CD8-positive, alpha-beta memory T cell (primary cell): ENCODE measurements around the gene XK. TPM values are rescaled to one million over a fixed set of nuclear protein-coding genes. Genes with fewer than 3 reads are reported as not detected.

ENCODE experiments used
- CTCF ChIA-PET: fragments of 350-600 bp; sonication (Branson Sonifier 250); formaldehyde crosslinking; loops from one replicate; lab custom pipeline; 2021; ENCODE audit warnings: antibody characterized with exemption; lab: Charles Lee
- POLR2A ChIA-PET: fragments of 350-600 bp; sonication (Branson Sonifier 250); formaldehyde crosslinking; loops from one replicate; lab custom pipeline; 2021; ENCODE audit warnings: antibody characterized with exemption; lab: Charles Lee
- DNase-seq, 5 donors: peaks; one replicate each; pipeline versions ENCODE4 v3.0.0 to v3.0.0-alpha.2; 2020 to 2022; ENCODE audit warnings: mixed read lengths in 1 of 5
- H3K27ac ChIP-seq: one replicate; pipeline ENCODE4 v1.7.0; 2013; ENCODE audit warnings: low read depth, mild to moderate bottlenecking, low read length, moderate library complexity
- H3K27me3 ChIP-seq: 2 replicates; pipeline ENCODE4 v1.7.0; 2013; ENCODE audit warnings: low read length, mild to moderate bottlenecking; ENCODE audit not compliant: insufficient read depth, poor library complexity, severe bottlenecking
- H3K36me3 ChIP-seq: 2 replicates; pipeline ENCODE4 v1.7.0; 2013; ENCODE audit warnings: mild to moderate bottlenecking, low read length, moderate library complexity; ENCODE audit not compliant: insufficient read depth
- H3K4me1 ChIP-seq: 2 replicates; pipeline ENCODE4 v1.7.0; 2013; ENCODE audit warnings: mild to moderate bottlenecking, low read length, moderate library complexity; ENCODE audit not compliant: insufficient read depth
- H3K4me3 ChIP-seq: 2 replicates; pipeline ENCODE4 v1.7.0; 2013; ENCODE audit warnings: mild to moderate bottlenecking, low read length
- H3K9me3 ChIP-seq: 2 replicates; pipeline ENCODE4 v1.7.0; 2013; ENCODE audit warnings: mild to moderate bottlenecking, low read length
- H3K27ac Mint-ChIP-seq, 8 donors: one replicate each; pipeline ENCODE4 v1.8.0; 2020 to 2021; ENCODE audit warnings: mixed read lengths in 8 of 8, mild to moderate bottlenecking in 6 of 8, inconsistent platforms in 3 of 8, moderate library complexity in 3 of 8
- H3K27me3 Mint-ChIP-seq, 2 donors: one replicate each; pipeline ENCODE4 v1.8.0; 2020 to 2021; ENCODE audit warnings: mixed read lengths in 2 of 2, mild to moderate bottlenecking in 1 of 2, moderate library complexity in 1 of 2
- H3K36me3 Mint-ChIP-seq, 3 donors: one replicate each; pipeline ENCODE4 v1.8.0; 2020 to 2021; ENCODE audit warnings: mixed read lengths in 3 of 3, inconsistent platforms in 1 of 3, mild to moderate bottlenecking in 1 of 3
- H3K4me1 Mint-ChIP-seq, 3 donors: one replicate each; pipeline ENCODE4 v1.8.0; 2020 to 2021; ENCODE audit warnings: mixed read lengths in 3 of 3, inconsistent platforms in 1 of 3, mild to moderate bottlenecking in 1 of 3
- H3K4me3 Mint-ChIP-seq, 7 donors: one replicate each; pipeline ENCODE4 v1.8.0; 2020 to 2021; ENCODE audit warnings: mixed read lengths in 7 of 7, mild to moderate bottlenecking in 6 of 7, moderate library complexity in 4 of 7, inconsistent platforms in 2 of 7
- H3K9me3 Mint-ChIP-seq, 5 donors: one replicate each; pipeline ENCODE4 v1.8.0; 2020 to 2022; ENCODE audit warnings: mixed read lengths in 5 of 5, mild to moderate bottlenecking in 3 of 5, moderate library complexity in 2 of 5, inconsistent platforms in 1 of 5
- polyA plus RNA-seq: library from polyadenylated mRNA; unstranded; fragments of 300-500 nt; fragmentation: Illumina TruSeq; gene quantifications from one replicate; pipeline ENCODE4 v1.2.3, GENCODE V29; 2021
- total RNA-seq, 2 experiments: library from RNA; stranded (reverse); gene quantifications; one replicate each; pipeline ENCODE4 v1.2.3, GENCODE V29; 2021

XK gene
- total and polyA plus RNA-seq, 3 experiments from 2014 or later = 0.22 to 0.27 TPM; not detected in 1

DNA sequence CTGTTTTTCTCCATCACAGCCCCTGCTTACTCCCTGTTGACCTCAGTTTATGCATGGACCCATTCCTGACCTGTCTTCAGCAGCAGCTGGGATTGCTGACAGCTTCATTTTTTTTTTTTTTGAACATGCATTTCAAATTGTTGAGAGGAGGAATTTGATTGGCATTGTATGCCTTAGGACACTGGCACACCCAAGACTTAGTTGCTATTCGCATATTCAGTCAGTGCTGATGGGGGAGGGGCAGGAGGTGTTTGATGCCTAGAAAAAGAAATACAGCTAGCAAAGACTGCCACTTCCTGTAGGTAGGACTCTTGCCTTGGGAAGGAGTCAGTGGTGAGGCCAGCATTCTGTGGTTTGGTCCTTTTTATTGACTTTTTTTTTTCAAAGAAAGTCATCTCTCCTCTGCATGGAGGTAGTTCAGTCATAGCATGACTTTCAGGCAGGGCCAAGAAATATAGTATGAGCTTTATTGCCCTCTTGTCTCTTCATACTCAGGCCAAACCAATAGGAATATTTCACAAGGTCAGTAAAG is 33.6 kb upstream of the XK start:
- Histone ChIP-seq H3K36me3 (no peaks in the 10 kb centered on the region), H3K27me3 (no peaks in the 10 kb centered on the region), H3K9me3 (no peaks in the 10 kb centered on the region), H3K27ac (peak overlapping the region; percentile 43), H3K4me1 (no peaks in the 10 kb centered on the region), H3K4me3 (no peak overlapping the region)
- Mint-ChIP-seq H3K4me1 (no peaks in the 10 kb centered on the region), H3K27me3 (peaks cover 0 to 2% of the 10 kb centered on the region in 2 donors), H3K36me3 (no peaks in the 10 kb centered on the region), H3K27ac (no peak overlapping the region), H3K9me3 (peaks cover 0 to 7% (median 0%) of the 10 kb centered on the region in 5 donors), H3K4me3 (no peak overlapping the region)
- no peak for DNase-seq
- POLR2A ChIA-PET = no interaction called here
- CTCF ChIA-PET = no interaction called here

DNA sequence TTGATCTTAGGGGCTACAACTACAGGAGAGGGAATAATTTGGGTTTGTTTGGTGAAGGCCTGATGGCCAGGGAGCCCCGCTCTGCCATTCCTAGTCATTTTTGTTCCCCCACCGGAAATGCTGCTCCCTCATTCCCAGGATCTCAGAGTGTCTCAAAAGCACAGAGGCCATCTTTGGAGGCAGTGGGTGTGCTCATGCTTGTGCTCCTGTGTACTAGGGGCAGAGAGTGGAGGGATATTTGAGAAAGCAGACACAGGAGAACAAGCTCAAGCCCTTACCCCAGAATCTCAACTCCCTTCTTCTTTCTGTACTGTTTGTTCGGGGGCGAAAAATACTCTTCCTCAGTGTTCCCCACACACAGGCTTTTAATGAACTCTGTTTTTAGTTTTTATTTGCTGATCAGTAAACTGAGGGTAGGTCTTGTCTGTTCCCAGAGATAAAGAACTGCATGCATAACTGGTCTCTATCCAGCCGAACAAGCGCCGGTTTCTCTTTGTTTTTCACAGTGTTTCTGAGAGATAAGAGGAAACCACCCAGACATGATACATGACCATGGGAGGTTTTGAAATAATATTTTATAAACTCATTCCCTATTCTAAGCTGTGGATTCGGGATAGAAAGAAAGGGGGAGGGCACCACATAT is 32.9 kb upstream of the XK start:
- Histone ChIP-seq H3K9me3 (no peaks in the 10 kb centered on the region), H3K27ac (peak overlapping the region; percentile 43), H3K36me3 (no peaks in the 10 kb centered on the region), H3K27me3 (no peaks in the 10 kb centered on the region), H3K4me1 (no peaks in the 10 kb centered on the region), H3K4me3 (no peak overlapping the region)
- Mint-ChIP-seq H3K9me3 (peaks cover 0 to 7% (median 0%) of the 10 kb centered on the region in 5 donors), H3K4me1 (no peaks in the 10 kb centered on the region), H3K36me3 (no peaks in the 10 kb centered on the region), H3K27ac (no peak overlapping the region), H3K4me3 (no peak overlapping the region), H3K27me3 (peaks cover 0 to 2% of the 10 kb centered on the region in 2 donors)
- POLR2A ChIA-PET = no interaction called here
- DNase-seq = no peak
- CTCF ChIA-PET = no interaction called here

DNA sequence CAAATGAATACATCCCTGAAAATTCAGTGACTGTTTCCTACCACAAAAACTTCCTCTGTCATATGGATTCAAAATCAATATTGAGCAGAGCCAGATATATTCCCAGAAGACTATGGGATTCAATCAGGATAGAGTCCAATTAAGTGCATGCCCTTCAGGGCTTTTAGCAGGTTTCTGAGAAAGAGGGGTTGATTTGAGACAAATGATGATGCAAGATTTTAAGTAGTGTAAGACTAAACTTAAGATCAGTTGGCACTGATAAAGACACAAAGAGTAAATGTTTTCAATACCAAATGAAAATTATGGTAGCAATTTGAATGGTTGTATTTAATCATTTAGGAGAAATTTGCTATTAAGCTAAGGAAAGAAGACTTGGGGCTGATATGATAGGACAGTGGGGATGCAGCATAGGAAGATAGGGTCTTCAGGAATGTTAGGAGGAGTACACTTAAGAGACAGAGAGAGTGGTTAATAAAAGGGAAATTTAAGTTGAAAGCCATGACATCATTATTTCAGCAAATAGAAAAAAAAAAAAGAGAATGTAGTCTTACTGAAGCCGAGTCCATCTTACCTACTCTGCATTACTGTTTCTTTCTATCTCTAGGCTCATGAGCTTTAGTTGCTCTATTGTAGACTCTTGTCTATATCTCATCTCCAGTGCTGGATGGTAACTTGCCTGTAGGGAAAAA is 32.0 kb upstream of the XK start:
- no peak for DNase-seq
- Mint-ChIP-seq H3K36me3 (no peaks in the 10 kb centered on the region), H3K27ac (no peak overlapping the region), H3K27me3 (peaks cover 0 to 2% of the 10 kb centered on the region in 2 donors), H3K9me3 (peaks cover 0 to 7% (median 0%) of the 10 kb centered on the region in 5 donors), H3K4me3 (no peak overlapping the region), H3K4me1 (no peaks in the 10 kb centered on the region)
- H3K9me3 ChIP-seq = no peaks in the 10 kb centered on the region
- ChIA-PET CTCF (no interaction called here), POLR2A (no interaction called here)
- no peaks in the 10 kb centered on the region for H3K4me1 ChIP-seq
- H3K27ac ChIP-seq = peak overlapping the region; percentile 16
- H3K4me3 ChIP-seq = no peak overlapping the region
- no peaks in the 10 kb centered on the region for H3K27me3 ChIP-seq
- no peaks in the 10 kb centered on the region for H3K36me3 ChIP-seq

DNA sequence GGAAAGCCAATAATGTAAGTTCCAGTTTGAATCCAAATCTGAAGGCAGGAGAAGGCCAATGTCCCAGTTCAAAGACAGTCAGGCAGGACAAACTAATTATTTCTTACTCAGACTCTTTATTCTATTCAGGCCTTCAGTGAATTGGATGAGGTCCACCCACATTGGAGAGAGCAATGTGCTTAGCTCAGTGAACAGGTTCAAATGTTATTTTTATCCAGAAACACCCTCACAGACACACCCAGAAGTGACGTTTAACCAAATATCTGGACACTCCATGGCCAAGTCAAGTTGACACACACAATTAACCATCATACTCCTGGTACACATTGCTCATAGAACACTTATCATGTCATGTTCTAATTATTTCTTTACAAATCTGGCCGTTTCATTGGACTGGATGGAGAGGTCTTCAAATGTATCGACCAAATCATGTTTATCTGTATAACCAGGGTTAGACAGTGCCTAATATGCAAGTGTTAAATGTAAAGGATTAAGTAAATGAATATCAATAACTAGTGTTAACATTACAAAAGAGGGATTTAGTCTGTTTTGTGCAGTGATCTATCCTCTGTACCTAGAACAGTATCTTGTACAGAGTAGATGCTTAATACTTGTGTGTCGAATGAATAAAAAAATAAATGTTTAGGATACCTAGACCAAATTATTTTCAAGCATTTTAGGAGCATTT is 27.1 kb upstream of the XK start:
- Mint-ChIP-seq H3K27me3 (peaks cover 0 to 2% of the 10 kb centered on the region in 2 donors), H3K27ac (no peak overlapping the region), H3K36me3 (peaks cover 0 to 6% (median 1%) of the 10 kb centered on the region in 3 donors), H3K4me3 (no peak overlapping the region), H3K4me1 (no peaks in the 10 kb centered on the region), H3K9me3 (no peaks in the 10 kb centered on the region)
- no peaks in the 10 kb centered on the region for H3K36me3 ChIP-seq
- no peaks in the 10 kb centered on the region for H3K4me1 ChIP-seq
- no peaks in the 10 kb centered on the region for H3K9me3 ChIP-seq
- no peak overlapping the region for H3K4me3 ChIP-seq
- DNase-seq = no peak
- H3K27me3 ChIP-seq = no peaks in the 10 kb centered on the region
- no peak overlapping the region for H3K27ac ChIP-seq
- ChIA-PET POLR2A (no interaction called here), CTCF (no interaction called here)

DNA sequence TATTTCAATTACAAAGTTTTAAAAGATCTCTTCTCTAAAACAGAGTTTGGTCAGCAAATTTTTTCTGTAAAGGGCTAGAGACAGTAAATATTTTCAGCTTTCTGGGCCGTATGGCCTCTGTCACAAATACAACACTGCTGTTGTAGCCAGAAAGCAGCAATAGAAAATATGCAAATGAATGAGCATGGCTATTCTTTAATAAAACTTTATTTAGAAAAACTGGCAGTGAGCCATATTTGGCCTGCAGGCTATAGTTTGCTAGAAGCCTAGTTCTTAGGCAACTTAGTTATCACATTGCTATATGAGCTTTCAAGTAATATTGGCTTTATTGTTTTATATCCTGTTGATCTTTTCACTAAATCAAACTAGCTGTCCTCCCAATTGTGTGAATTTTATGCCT is 26.5 kb upstream of the XK start:
- DNase-seq = no peak
- no peaks in the 10 kb centered on the region for H3K4me1 ChIP-seq
- ChIA-PET CTCF (no interaction called here), POLR2A (no interaction called here)
- no peaks in the 10 kb centered on the region for H3K9me3 Mint-ChIP-seq
- peaks cover 0 to 2% of the 10 kb centered on the region in 2 donors for H3K27me3 Mint-ChIP-seq
- H3K4me3 ChIP-seq = no peak overlapping the region
- H3K27ac Mint-ChIP-seq = no peak overlapping the region
- H3K4me3 Mint-ChIP-seq = no peak overlapping the region
- no peaks in the 10 kb centered on the region for H3K9me3 ChIP-seq
- H3K4me1 Mint-ChIP-seq = no peaks in the 10 kb centered on the region
- no peak overlapping the region for H3K27ac ChIP-seq
- peaks cover 0 to 6% (median 1%) of the 10 kb centered on the region in 3 donors for H3K36me3 Mint-ChIP-seq
- H3K36me3 ChIP-seq = no peaks in the 10 kb centered on the region
- no peaks in the 10 kb centered on the region for H3K27me3 ChIP-seq

DNA sequence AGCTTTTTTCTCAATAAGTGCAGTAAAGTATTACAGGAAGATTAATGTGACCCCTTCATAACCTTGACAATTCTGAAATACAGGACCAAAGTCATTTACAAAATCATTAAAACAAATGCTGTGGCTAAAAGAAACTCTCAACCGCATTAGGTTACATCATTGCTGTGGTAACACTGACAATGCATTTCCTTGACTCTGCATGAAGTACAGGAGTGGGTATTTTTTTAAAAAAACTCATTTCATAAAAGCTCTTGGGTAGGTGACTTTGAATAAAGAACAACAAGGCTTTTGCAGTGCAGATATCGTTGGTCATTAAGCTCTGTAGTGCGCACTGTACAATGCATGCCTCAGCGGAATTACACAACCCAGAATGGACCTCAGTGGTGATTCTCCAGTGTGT is 23.4 kb upstream of the XK start:
- Histone ChIP-seq H3K27ac (no peak overlapping the region), H3K36me3 (no peaks in the 10 kb centered on the region), H3K9me3 (no peaks in the 10 kb centered on the region), H3K27me3 (no peaks in the 10 kb centered on the region), H3K4me3 (no peak overlapping the region), H3K4me1 (no peaks in the 10 kb centered on the region)
- DNase-seq = no peak
- H3K4me3 Mint-ChIP-seq = no peak overlapping the region
- no peaks in the 10 kb centered on the region for H3K4me1 Mint-ChIP-seq
- POLR2A ChIA-PET = no interaction called here
- CTCF ChIA-PET = no interaction called here
- H3K27ac Mint-ChIP-seq = no peak overlapping the region
- peaks cover 0 to 1% of the 10 kb centered on the region in 2 donors for H3K27me3 Mint-ChIP-seq
- no peaks in the 10 kb centered on the region for H3K9me3 Mint-ChIP-seq
- H3K36me3 Mint-ChIP-seq = peaks cover 0 to 6% (median 1%) of the 10 kb centered on the region in 3 donors

DNA sequence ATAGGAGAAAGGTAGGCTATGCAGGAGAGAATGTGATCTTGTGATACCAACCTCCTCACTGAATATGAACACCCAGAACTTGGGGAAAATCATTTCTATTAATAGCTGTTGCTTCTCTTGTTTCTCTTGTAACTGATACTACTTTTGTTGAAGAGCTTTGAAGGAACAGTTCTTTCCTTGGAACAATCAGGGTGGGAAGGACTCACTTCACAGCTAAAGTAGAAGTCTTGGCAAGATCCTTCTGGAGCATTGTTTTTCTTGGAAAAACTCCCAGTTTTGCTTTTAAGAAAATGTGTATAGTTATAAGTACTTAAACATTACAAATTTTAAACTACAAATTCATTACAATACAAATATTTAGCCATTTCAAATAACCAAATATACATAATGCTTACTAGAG is 19.1 kb upstream of the XK start:
- Histone ChIP-seq H3K4me3 (no peak overlapping the region), H3K4me1 (no peaks in the 10 kb centered on the region), H3K27ac (no peak overlapping the region), H3K27me3 (no peaks in the 10 kb centered on the region), H3K36me3 (no peaks in the 10 kb centered on the region), H3K9me3 (no peaks in the 10 kb centered on the region)
- Mint-ChIP-seq H3K27ac (no peak overlapping the region), H3K36me3 (peaks cover 0 to 5% (median 0%) of the 10 kb centered on the region in 3 donors), H3K9me3 (no peaks in the 10 kb centered on the region), H3K27me3 (peaks cover 0 to 2% of the 10 kb centered on the region in 2 donors), H3K4me1 (no peaks in the 10 kb centered on the region), H3K4me3 (no peak overlapping the region)
- POLR2A ChIA-PET = no interaction called here
- DNase-seq = no peak
- CTCF ChIA-PET = no interaction called here

DNA sequence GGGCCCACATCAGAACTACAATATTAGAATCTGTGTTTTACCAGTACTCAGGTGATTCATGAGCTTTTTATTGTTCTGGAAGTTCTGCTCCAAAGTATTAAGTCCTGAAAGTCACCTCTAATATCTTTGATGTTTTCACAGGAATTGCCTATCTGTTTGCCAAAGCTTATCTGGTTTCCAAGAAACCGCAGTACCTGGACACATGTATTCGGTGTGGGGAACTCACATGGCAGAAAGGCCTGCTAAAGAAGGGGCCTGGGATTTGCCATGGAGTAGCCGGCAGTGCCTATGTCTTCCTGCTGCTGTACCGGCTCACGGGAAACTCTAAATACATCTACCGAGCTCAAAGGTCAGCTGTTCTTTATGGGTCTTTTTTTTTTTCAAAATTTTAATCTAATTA is 18.4 kb upstream of the XK start:
- ChIA-PET POLR2A (no interaction called here), CTCF (no interaction called here)
- H3K9me3 Mint-ChIP-seq = no peaks in the 10 kb centered on the region
- H3K27me3 Mint-ChIP-seq = peaks cover 0 to 2% of the 10 kb centered on the region in 2 donors
- Histone ChIP-seq H3K4me3 (no peak overlapping the region), H3K4me1 (no peaks in the 10 kb centered on the region), H3K27ac (no peak overlapping the region), H3K9me3 (no peaks in the 10 kb centered on the region), H3K36me3 (no peaks in the 10 kb centered on the region), H3K27me3 (no peaks in the 10 kb centered on the region)
- no peaks in the 10 kb centered on the region for H3K4me1 Mint-ChIP-seq
- peaks cover 0 to 5% (median 0%) of the 10 kb centered on the region in 3 donors for H3K36me3 Mint-ChIP-seq
- H3K27ac Mint-ChIP-seq = no peak overlapping the region
- no peak overlapping the region for H3K4me3 Mint-ChIP-seq
- no peak for DNase-seq
